ENCODE data around the gene ADAM22.

DNA sequence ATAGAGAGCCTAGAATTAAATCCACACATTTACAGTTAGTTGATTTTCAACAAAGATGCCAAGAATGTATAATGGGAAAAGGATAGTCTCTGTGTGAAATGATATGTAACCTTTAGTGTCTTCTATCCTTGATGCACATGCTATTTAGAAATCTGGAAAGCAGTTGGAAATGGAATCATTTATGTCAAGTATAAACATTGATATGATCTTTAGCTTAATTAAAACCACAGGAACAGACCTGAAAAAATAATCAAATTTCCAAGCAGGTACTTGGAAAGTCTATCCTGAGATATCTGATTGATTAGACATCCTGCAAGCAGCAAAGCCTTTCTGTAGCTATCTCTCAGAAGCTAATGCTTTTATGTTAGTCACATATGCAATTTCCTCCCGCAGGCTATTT lies 310.2 kb downstream of the ADAM22 start:
- no peak for TF ChIP-seq TAF1 (IDR thresholded peaks at IDR 0.05; ENCODE audit: borderline replicate concordance, insufficient read depth, low read length)
- TF ChIP-seq, protein P1, sequence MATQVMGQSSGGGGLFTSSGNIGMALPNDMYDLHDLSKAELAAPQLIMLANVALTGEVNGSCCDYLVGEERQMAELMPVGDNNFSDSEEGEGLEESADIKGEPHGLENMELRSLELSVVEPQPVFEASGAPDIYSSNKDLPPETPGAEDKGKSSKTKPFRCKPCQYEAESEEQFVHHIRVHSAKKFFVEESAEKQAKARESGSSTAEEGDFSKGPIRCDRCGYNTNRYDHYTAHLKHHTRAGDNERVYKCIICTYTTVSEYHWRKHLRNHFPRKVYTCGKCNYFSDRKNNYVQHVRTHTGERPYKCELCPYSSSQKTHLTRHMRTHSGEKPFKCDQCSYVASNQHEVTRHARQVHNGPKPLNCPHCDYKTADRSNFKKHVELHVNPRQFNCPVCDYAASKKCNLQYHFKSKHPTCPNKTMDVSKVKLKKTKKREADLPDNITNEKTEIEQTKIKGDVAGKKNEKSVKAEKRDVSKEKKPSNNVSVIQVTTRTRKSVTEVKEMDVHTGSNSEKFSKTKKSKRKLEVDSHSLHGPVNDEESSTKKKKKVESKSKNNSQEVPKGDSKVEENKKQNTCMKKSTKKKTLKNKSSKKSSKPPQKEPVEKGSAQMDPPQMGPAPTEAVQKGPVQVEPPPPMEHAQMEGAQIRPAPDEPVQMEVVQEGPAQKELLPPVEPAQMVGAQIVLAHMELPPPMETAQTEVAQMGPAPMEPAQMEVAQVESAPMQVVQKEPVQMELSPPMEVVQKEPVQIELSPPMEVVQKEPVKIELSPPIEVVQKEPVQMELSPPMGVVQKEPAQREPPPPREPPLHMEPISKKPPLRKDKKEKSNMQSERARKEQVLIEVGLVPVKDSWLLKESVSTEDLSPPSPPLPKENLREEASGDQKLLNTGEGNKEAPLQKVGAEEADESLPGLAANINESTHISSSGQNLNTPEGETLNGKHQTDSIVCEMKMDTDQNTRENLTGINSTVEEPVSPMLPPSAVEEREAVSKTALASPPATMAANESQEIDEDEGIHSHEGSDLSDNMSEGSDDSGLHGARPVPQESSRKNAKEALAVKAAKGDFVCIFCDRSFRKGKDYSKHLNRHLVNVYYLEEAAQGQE (IDR thresholded peaks at IDR 0.05; ENCODE audit: insufficient read depth in 1 of 2, low read depth in 2 of 2, low read length in 2 of 2), result no peak
- no peak for TF ChIP-seq SIN3A (IDR thresholded peaks at IDR 0.05; ENCODE audit: borderline replicate concordance, insufficient read depth, low read length)
- TF ChIP-seq POLR2AphosphoS5 (IDR thresholded peaks at IDR 0.05; ENCODE audit: low read depth, low read length), result no peak
- no peak for TF ChIP-seq FOXP2 (optimal IDR thresholded peaks at IDR 0.05; ENCODE audit: borderline replicate concordance, extremely low read depth, extremely low read length, insufficient read depth)

All from PFSK-1 (cell line).